IMR-90 (cell line): ENCODE measurements around the gene AKAP12.
"Not testable (repeated sequence)": the region's sequence is repeated elsewhere in the genome, so short reads cannot be mapped to it uniquely, and the experiment has no call there.

Experiments used
- BHLHE40 ChIP-seq: fragments of 150-350 bp; IDR thresholded peaks from 2 replicates; pipeline ENCODE4 v1.6.1; 2016; ENCODE audit warnings: mild to moderate bottlenecking, low read depth, low read length
- CEBPB ChIP-seq: IDR thresholded peaks from 2 replicates; pipeline ENCODE4 v1.6.1; 2012; ENCODE audit warnings: low read depth, low read length, improper control_type of control experiment
- CTCF ChIP-seq: conservative IDR thresholded peaks from 2 replicates; pipeline ENCODE4 v1.5.1; 2012; ENCODE audit warnings: mild to moderate bottlenecking, low read depth, low read length, improper control_type of control experiment
- ELK1 ChIP-seq: fragments of 150-350 bp; IDR thresholded peaks from 2 replicates; pipeline ENCODE4 v1.6.1; 2016; ENCODE audit warnings: low read depth, mild to moderate bottlenecking, low read length, moderate library complexity, borderline replicate concordance
- FOS ChIP-seq: fragments of 150-350 bp; IDR thresholded peaks from 2 replicates; pipeline ENCODE4 v1.6.1; 2016; ENCODE audit warnings: low read depth, low read length
- MAFK ChIP-seq: IDR thresholded peaks from 2 replicates; pipeline ENCODE4 v1.6.1; 2012; ENCODE audit warnings: low read depth, low read length, improper control_type of control experiment
- MXI1 ChIP-seq: IDR thresholded peaks from 2 replicates; pipeline ENCODE4 v1.6.1; 2012; ENCODE audit warnings: low read depth, mild to moderate bottlenecking, low read length, moderate library complexity, borderline replicate concordance
- POLR2A ChIP-seq: IDR thresholded peaks from 2 replicates; pipeline ENCODE4 v1.6.1; 2012; ENCODE audit warnings: mild to moderate bottlenecking, low read depth, low read length
- RAD21 ChIP-seq: IDR thresholded peaks from 2 replicates; pipeline ENCODE4 v1.6.1; 2012; ENCODE audit warnings: low read length, improper control_type of control experiment
- RCOR1 ChIP-seq: IDR thresholded peaks from 2 replicates; pipeline ENCODE4 v1.6.1; 2012; ENCODE audit warnings: mild to moderate bottlenecking, low read length, improper control_type of control experiment; ENCODE audit not compliant: insufficient replicate concordance
- RFX5 ChIP-seq: IDR thresholded peaks from 2 replicates; pipeline ENCODE4 v1.8.0; 2012; ENCODE audit warnings: low read depth, mild to moderate bottlenecking, low read length, moderate library complexity
- SMC3 ChIP-seq: fragments of 150-350 bp; IDR thresholded peaks from 2 replicates; pipeline ENCODE4 v1.6.1; 2016; ENCODE audit warnings: low read depth, mild to moderate bottlenecking, antibody characterized with exemption, low read length, moderate library complexity
- USF2 ChIP-seq: fragments of 150-350 bp; IDR thresholded peaks from 2 replicates; pipeline ENCODE4 v1.6.1; 2017; ENCODE audit warnings: mild to moderate bottlenecking, antibody characterized with exemption, low read length, low read depth

GRCh38 chr6:151342750-151343149, 103.0 kb downstream of the AKAP12 start:
- not testable (repeated sequence) for TF ChIP-seq CTCF, RAD21, SMC3, ELK1, MAFK, USF2, BHLHE40, RCOR1, POLR2A, CEBPB, RFX5, MXI1, FOS
